ENCODE results near the gene MGAT5. TPM values are rescaled to one million over a fixed set of nuclear protein-coding genes. Genes with fewer than 3 reads are reported as not detected.
A peak's percentile ranks its signal among the peaks of the same experiment; 100 is the strongest.

The MGAT5 gene
- polyA plus RNA-seq, 4 donors, result 5.6 to 27.4 (median 12.3) TPM

DNA sequence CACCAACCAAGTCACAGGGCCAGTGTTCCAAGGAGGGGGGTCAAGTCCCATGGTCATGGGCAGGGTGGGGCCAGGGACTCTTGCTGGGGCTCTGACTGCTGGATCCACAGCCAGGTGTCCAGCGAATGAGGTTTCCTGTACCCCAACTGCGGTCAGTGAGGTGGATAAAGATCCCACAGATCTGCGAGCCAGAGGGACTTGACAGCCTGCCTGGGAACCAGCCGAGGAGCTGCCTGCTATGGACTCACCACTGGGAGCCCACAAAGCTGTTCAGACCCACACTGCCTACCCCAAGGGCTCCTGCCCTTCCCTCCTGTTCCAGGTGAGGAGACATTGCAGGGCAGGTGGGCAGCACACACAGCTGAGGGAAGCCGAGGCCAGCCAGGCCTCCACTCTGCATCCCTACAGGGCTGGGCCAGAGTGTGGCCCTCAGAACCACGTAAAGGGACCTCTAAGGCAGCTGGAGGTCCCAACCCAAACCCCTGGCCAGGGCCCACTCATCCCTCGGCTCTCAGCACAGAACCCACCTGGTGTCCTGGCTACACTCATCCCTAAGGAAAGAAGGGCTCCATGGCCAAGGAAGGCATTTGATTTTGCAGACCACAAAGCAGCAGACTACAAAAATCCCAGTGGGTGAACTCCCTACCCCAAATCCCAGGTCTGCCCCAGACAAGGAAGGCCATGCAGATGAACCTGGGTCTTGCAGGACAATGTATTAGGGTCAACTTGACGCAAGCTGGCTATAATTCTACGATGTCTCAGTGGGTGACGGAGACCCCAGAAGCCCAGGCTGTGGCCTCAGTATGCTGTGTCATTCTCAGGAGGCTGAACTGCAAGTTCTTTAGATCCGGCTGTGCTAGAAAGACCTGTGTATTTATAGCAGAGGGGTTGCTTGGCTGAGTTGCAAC, 209.2 kb downstream of the MGAT5 start:
- FAIRE-seq, result no peak
- Histone ChIP-seq H3K9me3 (ENCODE audit: control insufficient read depth in 2 of 2, insufficient read depth in 1 of 2, low read depth in 1 of 2, low read length in 1 of 2) (no peaks in the 10 kb centered on the region), H3K27me3 (ENCODE audit: control insufficient read depth in 3 of 3, insufficient read depth in 3 of 3, low read length in 3 of 3) (no peaks in the 10 kb centered on the region), H3K4me3 (ENCODE audit: low read depth in 1 of 3, low read length in 3 of 3) (no peak overlapping the region), H3K27ac (ENCODE audit: low read depth in 1 of 3, low read length in 2 of 3) (no peak overlapping the region), H3K4me1 (ENCODE audit: control insufficient read depth in 3 of 3, insufficient read depth in 2 of 3, low read depth in 1 of 3, low read length in 2 of 3) (peaks cover 0 to 23% (median 0%) of the 10 kb centered on the region in 3 donors), H3K36me3 (ENCODE audit: control insufficient read depth in 3 of 3, insufficient read depth in 2 of 3, low read depth in 1 of 3, low read length in 3 of 3) (no peaks in the 10 kb centered on the region)
- 91 to 93% (median 92%) methylated on average over 11 of the region's 11 CpGs for WGBS, 3 donors
- no peak for DNase-seq

DNA sequence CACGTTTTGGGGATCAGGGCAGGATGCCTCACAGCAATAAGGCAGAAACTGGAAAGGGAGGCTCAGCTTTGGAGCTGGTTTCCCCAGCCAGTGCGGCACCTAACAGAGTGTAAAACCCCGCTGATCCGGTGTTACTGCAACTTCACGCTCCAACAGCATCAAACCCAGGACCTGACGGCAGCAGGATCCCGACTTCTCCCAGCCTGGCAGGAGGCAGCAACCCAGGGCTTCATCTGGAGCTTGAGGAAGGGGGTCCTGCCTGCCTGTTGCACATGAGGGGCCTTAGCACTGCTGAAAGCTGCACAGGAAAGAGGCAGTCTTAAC, 209.8 kb downstream of the MGAT5 start:
- 87 to 91% (median 91%) methylated on average over 7 of the region's 7 CpGs for WGBS, 3 donors
- H3K4me3 ChIP-seq (ENCODE audit: low read depth in 1 of 3, low read length in 3 of 3), result no peak overlapping the region
- no peak for FAIRE-seq

DNA sequence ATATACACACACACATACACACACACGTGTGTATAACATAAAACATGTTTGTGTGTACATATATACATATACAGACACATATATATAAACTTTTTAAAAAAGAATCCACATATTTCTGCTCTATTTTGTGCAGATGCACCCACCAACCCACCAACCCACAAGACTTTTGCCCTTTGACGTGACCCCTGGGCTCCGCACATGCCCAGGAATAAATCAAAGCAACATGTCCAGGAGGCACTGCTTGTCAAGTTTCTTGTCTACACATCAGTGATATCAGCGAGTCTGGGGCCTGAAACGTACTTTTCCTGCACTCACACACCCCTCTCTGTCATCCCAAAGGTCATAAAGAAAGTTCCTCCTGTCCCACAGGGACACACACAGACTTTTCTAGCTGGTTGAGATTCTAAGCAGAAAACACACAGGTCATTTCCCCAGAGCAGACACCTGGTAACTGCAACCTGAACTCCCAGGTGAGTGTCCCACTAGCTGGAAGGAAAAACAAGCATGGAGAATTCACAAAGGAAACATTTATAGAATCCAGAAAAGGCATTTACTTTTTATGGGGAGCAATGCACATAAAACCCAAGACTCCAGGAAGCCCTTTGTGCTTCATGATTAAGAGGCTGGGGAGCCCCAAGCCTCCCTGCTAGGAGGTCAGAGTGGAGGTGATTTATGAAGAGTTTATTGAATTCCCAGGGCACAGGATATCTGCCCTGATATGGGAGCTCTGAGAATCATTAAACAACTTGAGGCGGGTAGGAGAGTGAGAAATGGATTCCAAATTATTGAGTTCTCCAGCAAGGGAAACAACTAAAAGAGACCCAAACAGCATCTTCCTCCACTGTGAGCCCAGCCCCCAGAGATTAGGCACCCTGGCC, 211.6 kb downstream of the MGAT5 start:
- no peak overlapping the region for H3K4me3 ChIP-seq (ENCODE audit: low read depth in 1 of 3, low read length in 3 of 3)
- DNase-seq (peak in 1 of 2 donors; percentile 51), FAIRE-seq (no peak)
- peak overlapping the region in 1 of 3 donors; percentile 31 for H3K27ac ChIP-seq (ENCODE audit: low read depth in 1 of 3, low read length in 2 of 3)
- H3K9me3 ChIP-seq (ENCODE audit: control insufficient read depth in 2 of 2, insufficient read depth in 1 of 2, low read depth in 1 of 2, low read length in 1 of 2), result no peaks in the 10 kb centered on the region
- no peaks in the 10 kb centered on the region for H3K36me3 ChIP-seq (ENCODE audit: control insufficient read depth in 3 of 3, insufficient read depth in 2 of 3, low read depth in 1 of 3, low read length in 3 of 3)
- H3K27me3 ChIP-seq (ENCODE audit: control insufficient read depth in 3 of 3, insufficient read depth in 3 of 3, low read length in 3 of 3), result no peaks in the 10 kb centered on the region
- H3K4me1 ChIP-seq (ENCODE audit: control insufficient read depth in 3 of 3, insufficient read depth in 2 of 3, low read depth in 1 of 3, low read length in 2 of 3), result peaks cover 0 to 23% (median 0%) of the 10 kb centered on the region in 3 donors
- 41 to 59% (median 51%) methylated on average over 6 of the region's 6 CpGs for WGBS, 3 donors

More for the DNA sequence above, 209.8 kb downstream of the MGAT5 start:
- no peak for DNase-seq
- H3K36me3 ChIP-seq (ENCODE audit: control insufficient read depth in 3 of 3, insufficient read depth in 2 of 3, low read depth in 1 of 3, low read length in 3 of 3), result no peaks in the 10 kb centered on the region
- H3K9me3 ChIP-seq (ENCODE audit: control insufficient read depth in 2 of 2, insufficient read depth in 1 of 2, low read depth in 1 of 2, low read length in 1 of 2), result no peaks in the 10 kb centered on the region
- peaks cover 0 to 23% (median 0%) of the 10 kb centered on the region in 3 donors for H3K4me1 ChIP-seq (ENCODE audit: control insufficient read depth in 3 of 3, insufficient read depth in 2 of 3, low read depth in 1 of 3, low read length in 2 of 3)
- no peaks in the 10 kb centered on the region for H3K27me3 ChIP-seq (ENCODE audit: control insufficient read depth in 3 of 3, insufficient read depth in 3 of 3, low read length in 3 of 3)
- H3K27ac ChIP-seq (ENCODE audit: low read depth in 1 of 3, low read length in 2 of 3), result no peak overlapping the region

DNA sequence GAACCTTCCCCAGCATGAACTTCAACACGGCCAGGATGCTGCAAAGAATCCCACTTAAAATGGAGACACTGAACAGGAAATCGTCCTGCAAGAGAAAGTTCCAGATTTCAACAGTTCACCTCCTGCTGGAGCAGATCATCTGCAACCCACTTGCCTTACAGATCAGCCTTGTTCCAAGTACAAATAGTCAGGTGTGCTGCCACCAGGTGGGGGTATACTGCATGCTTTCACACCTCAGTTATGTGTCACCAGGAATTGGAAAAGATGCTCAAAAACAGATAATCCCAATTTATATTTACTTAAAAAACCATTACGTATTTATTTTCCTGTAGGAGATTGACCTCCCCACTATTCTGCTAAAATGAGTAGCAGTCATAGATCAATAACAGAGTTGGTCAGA, 212.3 kb downstream of the MGAT5 start:
- 65 to 74% (median 69%) methylated on average over 3 of the region's 3 CpGs for WGBS, 3 donors
- Histone ChIP-seq H3K27me3 (ENCODE audit: control insufficient read depth in 3 of 3, insufficient read depth in 3 of 3, low read length in 3 of 3) (no peaks in the 10 kb centered on the region), H3K27ac (ENCODE audit: low read depth in 1 of 3, low read length in 2 of 3) (no peak overlapping the region), H3K4me1 (ENCODE audit: control insufficient read depth in 3 of 3, insufficient read depth in 2 of 3, low read depth in 1 of 3, low read length in 2 of 3) (peaks cover 0 to 19% (median 0%) of the 10 kb centered on the region in 3 donors), H3K36me3 (ENCODE audit: control insufficient read depth in 3 of 3, insufficient read depth in 2 of 3, low read depth in 1 of 3, low read length in 3 of 3) (no peaks in the 10 kb centered on the region), H3K4me3 (ENCODE audit: low read depth in 1 of 3, low read length in 3 of 3) (no peak overlapping the region), H3K9me3 (ENCODE audit: control insufficient read depth in 2 of 2, insufficient read depth in 1 of 2, low read depth in 1 of 2, low read length in 1 of 2) (no peaks in the 10 kb centered on the region)
- DNase-seq, result peak; percentile 37 to 56
- no peak for FAIRE-seq

DNA sequence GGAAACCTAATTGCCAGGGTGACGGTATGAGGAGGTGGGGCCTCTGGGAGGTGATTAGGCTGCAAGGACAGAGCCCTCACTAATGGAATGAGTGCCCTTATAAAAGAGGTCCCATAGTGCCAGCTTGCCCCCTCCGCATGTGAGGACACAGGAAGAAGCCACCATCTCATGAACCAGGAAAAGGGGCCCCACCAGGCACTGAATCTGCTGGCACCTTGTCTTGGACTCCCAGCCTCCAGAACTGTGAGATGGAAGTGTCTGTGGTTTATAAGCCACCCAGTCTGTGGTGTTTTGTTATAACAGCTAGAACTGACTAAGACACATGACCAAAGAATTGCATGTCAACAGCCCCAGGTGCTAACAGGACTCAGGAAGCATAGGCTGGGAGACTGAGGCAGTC, 214.3 kb downstream of the MGAT5 start:
- Histone ChIP-seq H3K9me3 (ENCODE audit: control insufficient read depth in 2 of 2, insufficient read depth in 1 of 2, low read depth in 1 of 2, low read length in 1 of 2) (no peaks in the 10 kb centered on the region), H3K4me1 (ENCODE audit: control insufficient read depth in 3 of 3, insufficient read depth in 2 of 3, low read depth in 1 of 3, low read length in 2 of 3) (peaks cover 0 to 19% (median 0%) of the 10 kb centered on the region in 3 donors), H3K4me3 (ENCODE audit: low read depth in 1 of 3, low read length in 3 of 3) (no peak overlapping the region), H3K27ac (ENCODE audit: low read depth in 1 of 3, low read length in 2 of 3) (no peak overlapping the region), H3K36me3 (ENCODE audit: control insufficient read depth in 3 of 3, insufficient read depth in 2 of 3, low read depth in 1 of 3, low read length in 3 of 3) (no peaks in the 10 kb centered on the region), H3K27me3 (ENCODE audit: control insufficient read depth in 3 of 3, insufficient read depth in 3 of 3, low read length in 3 of 3) (no peaks in the 10 kb centered on the region)
- no peak for FAIRE-seq
- 89 to 93% (median 91%) methylated on average over 2 of the region's 2 CpGs for WGBS, 3 donors
- DNase-seq, result no peak

DNA sequence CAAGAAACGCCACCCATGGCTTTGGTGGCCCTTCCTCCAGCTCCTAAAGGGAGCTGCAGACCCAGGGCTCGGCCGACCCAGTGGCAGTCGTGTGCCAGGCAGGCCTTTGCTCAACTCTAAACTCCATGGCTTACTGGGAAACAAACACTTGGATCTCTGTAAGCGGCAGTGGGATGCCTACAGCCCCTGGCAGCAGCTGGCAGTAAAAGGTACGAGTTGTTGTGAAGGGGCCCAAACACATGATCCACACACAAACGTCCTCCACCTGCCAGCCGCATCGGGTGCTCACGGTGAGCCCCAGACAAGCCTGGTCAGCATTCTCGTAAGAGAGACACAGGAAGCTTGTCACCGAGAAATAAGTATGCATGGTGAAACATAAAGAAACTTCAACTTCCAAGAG, 214.9 kb downstream of the MGAT5 start:
- Histone ChIP-seq H3K27ac (ENCODE audit: low read depth in 1 of 3, low read length in 2 of 3) (no peak overlapping the region), H3K4me1 (ENCODE audit: control insufficient read depth in 3 of 3, insufficient read depth in 2 of 3, low read depth in 1 of 3, low read length in 2 of 3) (peaks cover 0 to 18% (median 0%) of the 10 kb centered on the region in 3 donors), H3K4me3 (ENCODE audit: low read depth in 1 of 3, low read length in 3 of 3) (no peak overlapping the region), H3K27me3 (ENCODE audit: control insufficient read depth in 3 of 3, insufficient read depth in 3 of 3, low read length in 3 of 3) (no peaks in the 10 kb centered on the region), H3K9me3 (ENCODE audit: control insufficient read depth in 2 of 2, insufficient read depth in 1 of 2, low read depth in 1 of 2, low read length in 1 of 2) (no peaks in the 10 kb centered on the region), H3K36me3 (ENCODE audit: control insufficient read depth in 3 of 3, insufficient read depth in 2 of 3, low read depth in 1 of 3, low read length in 3 of 3) (no peaks in the 10 kb centered on the region)
- DNase-seq (no peak), FAIRE-seq (no peak)
- WGBS, 3 donors, result 86 to 89% (median 89%) methylated on average over 12 of the region's 12 CpGs

DNA sequence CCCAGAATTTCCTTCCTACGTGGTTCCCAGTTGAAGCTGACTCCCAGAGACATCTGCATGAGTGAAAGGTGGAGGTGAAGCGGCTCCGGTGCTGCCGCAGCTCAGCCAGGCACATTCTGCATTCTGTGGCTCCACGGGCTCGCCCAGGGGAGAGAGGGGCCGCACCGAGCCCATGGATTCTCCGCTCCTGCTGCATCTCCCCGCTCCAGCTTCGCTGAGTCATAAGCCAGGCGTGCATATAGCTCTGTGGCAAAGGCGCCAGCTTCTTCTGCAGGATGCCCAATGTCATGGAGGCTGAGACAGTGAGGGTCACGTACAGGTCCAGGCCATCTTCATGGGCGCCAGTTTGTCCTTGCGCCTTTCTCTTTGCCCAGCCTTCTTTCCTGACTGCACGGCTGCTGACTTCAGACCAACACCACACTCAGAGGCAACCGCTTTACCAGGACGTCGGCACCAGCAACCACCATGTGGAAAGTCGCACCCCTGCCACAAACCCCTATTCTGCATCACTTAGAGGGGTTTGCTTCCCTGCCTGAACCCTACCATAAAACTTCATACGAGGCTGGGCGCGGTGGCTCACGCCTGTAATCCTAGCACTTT, 215.7 kb downstream of the MGAT5 start:
- FAIRE-seq (no peak), DNase-seq (no peak)
- no peak overlapping the region for H3K4me3 ChIP-seq (ENCODE audit: low read depth in 1 of 3, low read length in 3 of 3)
- H3K27me3 ChIP-seq (ENCODE audit: control insufficient read depth in 3 of 3, insufficient read depth in 3 of 3, low read length in 3 of 3), result no peaks in the 10 kb centered on the region
- H3K27ac ChIP-seq (ENCODE audit: low read depth in 1 of 3, low read length in 2 of 3), result no peak overlapping the region
- 94 to 95% (median 94%) methylated on average over 23 to 25 of the region's 25 CpGs for WGBS, 3 donors
- no peaks in the 10 kb centered on the region for H3K36me3 ChIP-seq (ENCODE audit: control insufficient read depth in 3 of 3, insufficient read depth in 2 of 3, low read depth in 1 of 3, low read length in 3 of 3)
- peaks cover 0 to 11% (median 0%) of the 10 kb centered on the region in 3 donors for H3K4me1 ChIP-seq (ENCODE audit: control insufficient read depth in 3 of 3, insufficient read depth in 2 of 3, low read depth in 1 of 3, low read length in 2 of 3)
- H3K9me3 ChIP-seq (ENCODE audit: control insufficient read depth in 2 of 2, insufficient read depth in 1 of 2, low read depth in 1 of 2, low read length in 1 of 2), result no peaks in the 10 kb centered on the region

DNA sequence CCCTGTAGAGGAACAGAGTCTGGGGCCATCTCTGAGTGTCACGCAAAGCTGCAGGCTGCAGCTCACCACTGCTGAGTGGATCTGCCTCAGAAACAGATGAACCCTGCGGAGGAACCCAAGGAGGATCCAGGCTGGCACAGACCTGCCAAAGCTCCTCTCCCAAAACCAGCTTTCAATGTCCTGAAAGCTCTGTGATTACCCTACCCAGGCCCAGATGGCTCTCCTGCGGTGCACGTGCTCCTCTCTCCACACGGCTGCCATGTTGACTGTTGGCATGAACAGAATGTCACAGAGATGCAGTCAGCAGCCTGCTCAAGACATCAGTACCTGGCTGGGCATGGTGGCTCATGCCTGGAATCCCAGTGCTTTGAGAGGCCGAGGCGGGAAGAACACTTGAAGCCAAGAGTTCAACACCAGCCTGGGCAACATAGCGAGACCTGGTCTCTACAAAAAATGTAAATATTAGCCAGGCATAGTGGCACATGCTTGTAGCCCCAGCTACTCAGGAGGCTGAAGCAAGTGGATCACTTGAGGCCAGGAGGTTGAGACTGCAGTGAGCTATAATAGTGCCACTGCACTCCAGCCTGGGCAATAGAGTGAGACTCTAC, 216.8 kb downstream of the MGAT5 start:
- peaks cover 0 to 4% (median 0%) of the 10 kb centered on the region in 3 donors for H3K4me1 ChIP-seq (ENCODE audit: control insufficient read depth in 3 of 3, insufficient read depth in 2 of 3, low read depth in 1 of 3, low read length in 2 of 3)
- DNase-seq (no peak), FAIRE-seq (no peak)
- 94 to 96% (median 95%) methylated on average over 8 of the region's 8 CpGs for WGBS, 3 donors
- no peak overlapping the region for H3K4me3 ChIP-seq (ENCODE audit: low read depth in 1 of 3, low read length in 3 of 3)
- H3K27me3 ChIP-seq (ENCODE audit: control insufficient read depth in 3 of 3, insufficient read depth in 3 of 3, low read length in 3 of 3), result no peaks in the 10 kb centered on the region
- no peak overlapping the region for H3K27ac ChIP-seq (ENCODE audit: low read depth in 1 of 3, low read length in 2 of 3)
- no peaks in the 10 kb centered on the region for H3K9me3 ChIP-seq (ENCODE audit: control insufficient read depth in 2 of 2, insufficient read depth in 1 of 2, low read depth in 1 of 2, low read length in 1 of 2)
- no peaks in the 10 kb centered on the region for H3K36me3 ChIP-seq (ENCODE audit: control insufficient read depth in 3 of 3, insufficient read depth in 2 of 3, low read depth in 1 of 3, low read length in 3 of 3)

Measured in small intestine (tissue), 7 donors.